Nephron progenitor cell (in vitro differentiated cells): ENCODE data around the gene FNDC3B.
A peak's percentile ranks its signal among the peaks of the same experiment; 100 is the strongest.

Experiments
- DNase-seq: peaks from one replicate; pipeline ENCODE4 v3.0.0; 2021
- H3K27ac Mint-ChIP-seq: 2 replicates; pipeline ENCODE4 v1.8.0; 2021; ENCODE audit warnings: mild to moderate bottlenecking, moderate library complexity, mixed read lengths
- H3K27me3 Mint-ChIP-seq: 2 replicates; pipeline ENCODE4 v1.8.0; 2021; ENCODE audit warnings: mild to moderate bottlenecking, low read depth, mixed read lengths; ENCODE audit not compliant: poor library complexity
- H3K36me3 Mint-ChIP-seq: 2 replicates; pipeline ENCODE4 v1.8.0; 2021; ENCODE audit warnings: low read depth, mixed read lengths
- H3K4me1 Mint-ChIP-seq: 2 replicates; pipeline ENCODE4 v1.8.0; 2021; ENCODE audit warnings: mixed read lengths
- H3K4me3 Mint-ChIP-seq: 2 replicates; pipeline ENCODE4 v1.8.0; 2021; ENCODE audit warnings: mild to moderate bottlenecking, moderate library complexity, mixed read lengths
- H3K9me3 Mint-ChIP-seq: 2 replicates; pipeline ENCODE4 v1.8.0; 2021; ENCODE audit warnings: mild to moderate bottlenecking, moderate library complexity, mixed read lengths
- TF ChIP-seq, protein P1 (sequence below): fragments of 200-600 bp; sonication (generic); IDR thresholded peaks from 2 replicates; pipeline ENCODE4 v1.5.0; 2021; ENCODE audit warnings: antibody characterized with exemption

Gene FNDC3B

DNA sequence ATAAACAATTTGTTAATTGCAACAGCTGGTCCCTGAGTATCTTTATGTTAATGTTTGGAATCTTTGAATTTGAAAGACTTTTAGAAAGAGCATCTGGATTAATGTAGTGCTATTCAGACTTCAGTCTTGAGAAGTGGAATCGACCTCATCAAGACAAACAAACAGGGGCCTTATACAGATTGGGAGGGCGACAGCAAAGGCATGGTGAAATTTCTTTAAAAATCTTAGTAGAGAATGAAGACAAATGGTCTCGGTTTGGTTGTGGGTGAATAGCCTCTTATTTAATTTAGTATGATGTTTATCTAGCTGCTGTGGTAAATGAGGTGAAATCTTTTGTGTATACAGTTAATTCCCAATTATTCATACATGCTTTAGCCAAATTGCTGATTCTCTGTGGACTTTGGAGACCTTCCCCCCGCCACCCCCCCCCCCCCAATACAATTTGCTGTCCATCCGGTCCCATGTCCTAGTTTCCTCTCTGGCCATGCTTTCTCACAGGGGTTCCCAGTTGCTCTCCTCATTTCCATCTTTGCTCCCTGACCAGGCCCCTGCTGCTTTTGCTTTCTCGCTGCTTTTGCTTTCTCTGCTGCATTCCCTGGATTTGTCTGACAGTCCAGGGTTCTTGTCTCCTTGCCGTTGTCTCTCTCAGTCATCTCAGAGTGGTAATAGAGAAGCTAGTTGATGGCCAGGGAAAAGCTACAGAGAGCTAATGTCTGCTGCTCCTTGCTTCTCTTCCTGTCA, 135.3 kb downstream of the FNDC3B start:
- TF ChIP-seq, protein P1, sequence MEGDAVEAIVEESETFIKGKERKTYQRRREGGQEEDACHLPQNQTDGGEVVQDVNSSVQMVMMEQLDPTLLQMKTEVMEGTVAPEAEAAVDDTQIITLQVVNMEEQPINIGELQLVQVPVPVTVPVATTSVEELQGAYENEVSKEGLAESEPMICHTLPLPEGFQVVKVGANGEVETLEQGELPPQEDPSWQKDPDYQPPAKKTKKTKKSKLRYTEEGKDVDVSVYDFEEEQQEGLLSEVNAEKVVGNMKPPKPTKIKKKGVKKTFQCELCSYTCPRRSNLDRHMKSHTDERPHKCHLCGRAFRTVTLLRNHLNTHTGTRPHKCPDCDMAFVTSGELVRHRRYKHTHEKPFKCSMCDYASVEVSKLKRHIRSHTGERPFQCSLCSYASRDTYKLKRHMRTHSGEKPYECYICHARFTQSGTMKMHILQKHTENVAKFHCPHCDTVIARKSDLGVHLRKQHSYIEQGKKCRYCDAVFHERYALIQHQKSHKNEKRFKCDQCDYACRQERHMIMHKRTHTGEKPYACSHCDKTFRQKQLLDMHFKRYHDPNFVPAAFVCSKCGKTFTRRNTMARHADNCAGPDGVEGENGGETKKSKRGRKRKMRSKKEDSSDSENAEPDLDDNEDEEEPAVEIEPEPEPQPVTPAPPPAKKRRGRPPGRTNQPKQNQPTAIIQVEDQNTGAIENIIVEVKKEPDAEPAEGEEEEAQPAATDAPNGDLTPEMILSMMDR: no peak
- H3K27me3 Mint-ChIP-seq: peaks cover 6% of the 10 kb centered on the region
- DNase-seq: no peak
- peak overlapping the region; percentile 33 for H3K4me3 Mint-ChIP-seq
- no peaks in the 10 kb centered on the region for H3K9me3 Mint-ChIP-seq
- peaks cover 23% of the 10 kb centered on the region for H3K36me3 Mint-ChIP-seq
- H3K27ac Mint-ChIP-seq: peak overlapping the region; percentile 80
- H3K4me1 Mint-ChIP-seq: peaks cover 66% of the 10 kb centered on the region

DNA sequence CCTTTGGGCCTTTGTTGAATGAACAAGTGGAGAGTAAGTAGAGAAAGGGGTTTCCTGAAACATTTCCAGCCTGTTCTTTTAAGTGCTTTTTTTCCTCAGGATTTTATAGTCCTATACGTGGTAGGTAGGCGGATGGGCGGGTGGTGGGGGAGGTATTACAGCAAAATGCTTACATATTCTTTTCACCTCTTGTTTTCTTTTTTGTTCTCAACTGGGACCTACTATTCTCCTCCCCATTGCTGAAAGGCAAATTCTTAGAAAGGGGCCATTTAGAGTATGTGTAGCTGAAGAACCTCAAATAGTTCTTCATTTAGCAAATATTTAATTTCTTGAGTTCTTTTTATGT, 135.8 kb downstream of the FNDC3B start:
- no peak for DNase-seq
- no peaks in the 10 kb centered on the region for H3K9me3 Mint-ChIP-seq
- peaks cover 28% of the 10 kb centered on the region for H3K36me3 Mint-ChIP-seq
- H3K4me1 Mint-ChIP-seq: peaks cover 68% of the 10 kb centered on the region
- peak overlapping the region; percentile 33 for H3K4me3 Mint-ChIP-seq
- H3K27me3 Mint-ChIP-seq: peaks cover 6% of the 10 kb centered on the region
- TF ChIP-seq, protein P1: no peak
- H3K27ac Mint-ChIP-seq: peak overlapping the region; percentile 80

DNA sequence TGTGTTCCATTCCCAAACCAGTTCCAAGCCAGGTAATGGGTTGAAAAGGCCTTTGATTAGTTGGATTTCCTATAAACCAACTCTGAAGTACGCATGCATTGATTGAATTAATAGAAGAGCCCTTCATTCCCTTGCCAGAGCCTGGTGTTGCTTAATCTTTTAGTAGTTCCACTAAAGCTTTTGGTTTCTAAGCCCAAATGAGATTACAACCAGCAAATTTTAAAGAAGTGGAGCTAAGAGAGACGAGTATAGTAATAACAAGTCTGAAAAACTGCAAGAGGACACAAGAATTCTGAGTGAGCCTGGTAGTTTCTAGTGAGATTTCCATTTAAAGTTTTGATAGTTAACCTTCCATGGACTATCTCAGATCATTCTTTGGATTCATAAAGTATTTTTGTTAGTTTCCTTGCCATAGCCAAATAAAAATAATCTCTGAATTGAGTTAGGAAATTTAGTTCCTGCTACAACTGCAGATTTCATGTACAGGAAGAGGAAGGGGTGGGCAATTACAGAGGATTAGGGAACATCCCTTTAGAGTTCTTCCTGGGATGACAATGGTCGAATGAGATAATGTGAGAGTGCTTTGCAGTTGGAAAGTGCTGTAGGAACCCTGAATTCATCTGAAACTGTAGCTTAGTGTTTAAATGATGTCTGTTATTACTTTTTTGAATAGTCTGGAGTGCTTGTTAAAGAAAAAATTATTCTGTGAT, 136.8 kb downstream of the FNDC3B start:
- Mint-ChIP-seq H3K9me3 (no peaks in the 10 kb centered on the region), H3K4me3 (no peak overlapping the region), H3K27me3 (peaks cover 6% of the 10 kb centered on the region), H3K36me3 (peaks cover 33% of the 10 kb centered on the region), H3K4me1 (peaks cover 64% of the 10 kb centered on the region), H3K27ac (no peak overlapping the region)
- TF ChIP-seq, protein P1: no peak
- no peak for DNase-seq

DNA sequence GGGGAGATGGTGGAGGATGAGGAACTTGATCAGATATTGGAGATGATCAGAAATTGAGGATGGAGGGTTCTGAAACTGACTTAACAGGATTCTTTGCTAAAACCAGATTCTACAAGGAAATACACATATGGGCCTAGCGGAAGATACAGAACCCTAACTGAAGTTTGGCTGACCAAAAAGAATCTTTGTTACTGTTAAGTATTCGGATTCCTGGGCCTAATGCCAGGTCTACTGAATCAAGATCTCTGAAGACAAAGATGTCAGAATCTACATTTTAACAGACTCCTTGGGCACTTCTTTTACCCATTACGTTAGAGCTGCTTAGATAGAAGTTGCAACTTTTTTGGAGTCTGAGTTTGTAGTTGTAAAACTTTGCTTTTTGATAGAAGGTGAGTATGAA, 137.7 kb downstream of the FNDC3B start:
- TF ChIP-seq, protein P1: no peak
- Mint-ChIP-seq H3K36me3 (peaks cover 33% of the 10 kb centered on the region), H3K4me1 (peaks cover 59% of the 10 kb centered on the region), H3K27ac (no peak overlapping the region), H3K4me3 (no peak overlapping the region), H3K27me3 (peaks cover 6% of the 10 kb centered on the region), H3K9me3 (no peaks in the 10 kb centered on the region)
- no peak for DNase-seq

DNA sequence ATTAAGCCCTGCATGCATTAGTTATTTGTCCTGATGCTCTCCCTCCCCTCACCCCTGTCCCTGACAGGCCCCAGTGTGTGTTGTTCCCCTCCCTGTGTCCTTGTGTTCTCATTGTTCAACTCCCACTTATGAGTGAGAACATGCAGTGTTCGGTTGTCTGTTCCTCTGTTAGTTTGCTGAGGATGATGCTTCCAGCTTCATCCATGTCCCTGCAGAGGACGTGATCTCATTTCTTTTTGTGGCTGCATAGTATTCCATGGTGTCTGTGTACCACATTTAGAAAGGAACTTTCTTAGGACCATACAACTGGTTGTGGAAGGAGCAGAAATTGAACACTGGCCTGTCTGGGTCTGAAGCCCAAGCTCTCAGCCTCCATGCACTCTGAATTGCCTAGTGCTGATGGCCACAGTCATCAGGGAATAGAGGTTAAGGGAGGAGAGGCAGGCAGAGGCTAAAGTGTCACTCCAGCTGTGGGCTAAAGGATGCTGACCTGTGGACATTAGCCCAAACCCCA, 138.5 kb downstream of the FNDC3B start:
- H3K27ac Mint-ChIP-seq: no peak overlapping the region
- TF ChIP-seq, protein P1: no peak
- peaks cover 33% of the 10 kb centered on the region for H3K36me3 Mint-ChIP-seq
- DNase-seq: no peak
- H3K4me3 Mint-ChIP-seq: no peak overlapping the region
- H3K4me1 Mint-ChIP-seq: peaks cover 65% of the 10 kb centered on the region
- no peaks in the 10 kb centered on the region for H3K9me3 Mint-ChIP-seq
- H3K27me3 Mint-ChIP-seq: peaks cover 6% of the 10 kb centered on the region
